Head of caudate nucleus (tissue), 42 donors: ENCODE data around the gene NFE2L1.

ENCODE experiments used
- DNase-seq, 42 donors: peaks; one replicate each; pipeline versions ENCODE4 v3.0.0 to v3.0.0-alpha.2; 2020 to 2021; ENCODE audit warnings: mixed read lengths in 7 of 42
- intact Hi-C: fragments of 100-400 bp; cut with DNase I; formaldehyde crosslinking; loops from one replicate; pipeline ENCODE4 v1.15.0; 2022

NFE2L1 gene

GRCh38 chr17:48095611-48096010 is 47.5 kb downstream of the NFE2L1 start:
- intact Hi-C loops, result no loop called here
- DNase-seq, result no peak

GRCh38 chr17:48100160-48100559 is 52.0 kb downstream of the NFE2L1 start:
- intact Hi-C loops, result no loop called here
- no peak for DNase-seq

- intact Hi-C loops, result no loop called here
- peak in 40 of 42 donors; percentile 14 to 76 (median 46) for DNase-seq
Observed at GRCh38 chr17:48100591-48101011, 52.4 kb downstream of the NFE2L1 start.

- intact Hi-C loops, result no loop called here
- DNase-seq, result peak; percentile 88 to 98 (median 95)
Observed at GRCh38 chr17:48101012-48101720, 53.0 kb downstream of the NFE2L1 start, which contains the start of gene CBX1. CBX1 (minus strand) TSS chr17:48101478; CDS start chr17:48077004, 24,474 bp downstream.

- intact Hi-C loops, result no loop called here
- no peak for DNase-seq
Observed at GRCh38 chr17:48102043-48102750, 54.0 kb downstream of the NFE2L1 start.

- peak in 3 of 42 donors; percentile 27 to 42 (median 34) for DNase-seq
- intact Hi-C loops, result no loop called here
Observed at GRCh38 chr17:48102798-48103715, 54.9 kb downstream of the NFE2L1 start.

GRCh38 chr17:48104440-48104839 is 56.3 kb downstream of the NFE2L1 start:
- intact Hi-C loops, result no loop called here
- DNase-seq, result no peak

GRCh38 chr17:48106802-48107136 is 58.6 kb downstream of the NFE2L1 start:
- intact Hi-C loops, result no loop called here
- DNase-seq, result no peak

- intact Hi-C loops, result no loop called here
- peak; percentile 85 to 98 (median 94) for DNase-seq
Observed at GRCh38 chr17:48107137-48108055, 59.2 kb downstream of the NFE2L1 start, which contains the start of gene SNX11. SNX11 (plus strand) TSS chr17:48107766; CDS start chr17:48112044, 4,278 bp downstream.

GRCh38 chr17:48110761-48111160 is 62.6 kb downstream of the NFE2L1 start:
- no peak for DNase-seq
- intact Hi-C loops, result no loop called here
